ENCODE results near the gene SEC24D. TPM values are rescaled to one million over a fixed set of nuclear protein-coding genes. Genes with fewer than 3 reads are reported as not detected.

Gene SEC24D
- total RNA-seq, 1 donor from 2014 or later: 48.1 TPM

DNA sequence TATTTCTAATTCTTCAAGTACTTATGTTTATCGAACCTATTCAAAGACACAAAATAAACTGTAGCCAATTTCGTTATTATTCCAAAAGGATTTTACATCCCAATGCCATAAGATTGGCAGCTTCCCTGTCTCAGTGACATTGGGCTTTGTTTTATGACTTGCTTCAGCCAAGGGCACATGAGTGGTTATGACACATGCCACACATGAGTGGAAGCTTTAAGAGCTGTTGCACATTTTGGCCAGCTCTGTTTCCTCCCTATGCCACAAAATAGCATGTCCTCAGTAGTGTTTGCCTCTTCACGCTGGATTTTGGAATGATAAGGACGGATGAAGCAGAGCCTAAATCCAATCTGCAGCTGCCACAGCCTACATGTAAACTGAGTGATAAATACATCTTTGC is 21.9 kb downstream of the SEC24D start:
- H3K4me1 ChIP-seq: peaks cover 4% of the 10 kb centered on the region
- peaks cover 75% of the 10 kb centered on the region for H3K36me3 ChIP-seq
- H3K9me3 ChIP-seq: no peaks in the 10 kb centered on the region
- DNase-seq: no peak
- H3K27ac ChIP-seq: no peak overlapping the region
- no peaks in the 10 kb centered on the region for H3K27me3 ChIP-seq
- ATAC-seq: peak; percentile 45
- intact Hi-C loops (cut with DNase I): no loop called here
- H3K4me3 ChIP-seq: no peak overlapping the region
- TF ChIP-seq, protein P1, sequence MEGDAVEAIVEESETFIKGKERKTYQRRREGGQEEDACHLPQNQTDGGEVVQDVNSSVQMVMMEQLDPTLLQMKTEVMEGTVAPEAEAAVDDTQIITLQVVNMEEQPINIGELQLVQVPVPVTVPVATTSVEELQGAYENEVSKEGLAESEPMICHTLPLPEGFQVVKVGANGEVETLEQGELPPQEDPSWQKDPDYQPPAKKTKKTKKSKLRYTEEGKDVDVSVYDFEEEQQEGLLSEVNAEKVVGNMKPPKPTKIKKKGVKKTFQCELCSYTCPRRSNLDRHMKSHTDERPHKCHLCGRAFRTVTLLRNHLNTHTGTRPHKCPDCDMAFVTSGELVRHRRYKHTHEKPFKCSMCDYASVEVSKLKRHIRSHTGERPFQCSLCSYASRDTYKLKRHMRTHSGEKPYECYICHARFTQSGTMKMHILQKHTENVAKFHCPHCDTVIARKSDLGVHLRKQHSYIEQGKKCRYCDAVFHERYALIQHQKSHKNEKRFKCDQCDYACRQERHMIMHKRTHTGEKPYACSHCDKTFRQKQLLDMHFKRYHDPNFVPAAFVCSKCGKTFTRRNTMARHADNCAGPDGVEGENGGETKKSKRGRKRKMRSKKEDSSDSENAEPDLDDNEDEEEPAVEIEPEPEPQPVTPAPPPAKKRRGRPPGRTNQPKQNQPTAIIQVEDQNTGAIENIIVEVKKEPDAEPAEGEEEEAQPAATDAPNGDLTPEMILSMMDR (IDR thresholded peaks at IDR 0.05): no peak

GRCh38 chr4:118813561-118813960 is 22.4 kb downstream of the SEC24D start:
- intact Hi-C loops (cut with DNase I): no loop called here
- H3K36me3 ChIP-seq: peaks cover 80% of the 10 kb centered on the region
- H3K4me3 ChIP-seq: no peak overlapping the region
- no peaks in the 10 kb centered on the region for H3K27me3 ChIP-seq
- TF ChIP-seq, protein P1 (IDR thresholded peaks at IDR 0.05): no peak
- ATAC-seq (no peak), DNase-seq (no peak)
- no peaks in the 10 kb centered on the region for H3K9me3 ChIP-seq
- H3K4me1 ChIP-seq: peaks cover 4% of the 10 kb centered on the region
- no peak overlapping the region for H3K27ac ChIP-seq

DNA sequence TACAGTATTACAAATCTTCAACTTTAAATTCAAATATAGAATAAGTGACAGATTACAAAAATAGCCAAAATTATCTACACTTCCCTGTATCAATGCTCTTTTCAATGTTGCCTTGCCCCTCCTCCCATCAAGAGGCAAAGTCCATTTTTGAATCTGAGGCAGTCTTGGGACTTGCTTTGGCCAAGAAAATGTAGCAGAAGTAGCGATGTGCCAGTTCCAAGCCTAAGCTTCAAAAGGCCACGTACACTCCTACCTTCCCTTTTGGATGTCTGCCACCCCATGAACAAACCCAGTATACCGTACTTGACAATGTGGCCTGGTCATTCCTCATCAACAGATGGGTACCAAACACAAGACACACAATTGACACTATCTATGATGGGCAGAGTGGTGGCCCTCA is 24.1 kb downstream of the SEC24D start:
- TF ChIP-seq, protein P1 (IDR thresholded peaks at IDR 0.05): no peak
- H3K27me3 ChIP-seq: no peaks in the 10 kb centered on the region
- H3K36me3 ChIP-seq: peaks cover 95% of the 10 kb centered on the region
- DNase-seq (no peak), ATAC-seq (no peak)
- no peaks in the 10 kb centered on the region for H3K9me3 ChIP-seq
- peaks cover 4% of the 10 kb centered on the region for H3K4me1 ChIP-seq
- intact Hi-C loops (cut with DNase I): no loop called here
- H3K4me3 ChIP-seq: no peak overlapping the region
- no peak overlapping the region for H3K27ac ChIP-seq

DNA sequence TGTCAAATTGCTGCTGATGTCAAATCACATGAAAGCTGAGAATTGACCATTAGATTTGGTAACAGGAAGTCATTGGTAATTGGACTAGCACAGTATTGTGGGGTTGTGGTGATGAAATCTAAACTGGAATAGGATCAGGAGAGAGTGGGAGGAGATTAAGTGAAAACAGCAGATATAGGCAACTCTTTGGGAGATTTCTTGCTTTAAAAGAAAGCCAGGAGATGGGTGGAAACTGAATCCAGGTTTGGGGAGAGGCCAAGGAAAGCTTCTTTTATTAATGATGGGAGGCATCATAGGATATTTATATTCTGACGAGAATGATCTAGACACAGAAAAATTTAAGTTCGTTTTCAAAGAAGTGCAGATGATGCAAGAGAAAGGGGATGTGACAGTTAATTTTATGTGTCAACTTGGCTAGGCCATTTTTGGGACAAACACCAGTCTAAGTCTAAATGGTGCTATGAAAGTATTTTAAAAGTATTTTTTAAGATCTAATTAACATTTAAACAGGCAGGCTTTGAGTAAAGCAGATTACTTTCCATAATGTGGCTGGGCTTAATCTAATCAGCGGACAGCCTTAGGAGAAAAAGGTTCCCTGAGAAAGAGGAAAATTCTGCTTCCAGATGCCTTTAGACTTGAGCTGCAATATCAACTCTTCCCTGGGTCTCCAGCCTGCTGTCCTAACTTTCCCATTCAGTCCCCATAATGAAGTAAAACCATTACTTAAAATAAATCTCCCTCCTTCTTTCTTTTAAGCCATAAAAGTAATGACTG is 24.7 kb downstream of the SEC24D start:
- Histone ChIP-seq H3K9me3 (no peaks in the 10 kb centered on the region), H3K27ac (peak overlapping the region; percentile 6), H3K27me3 (no peaks in the 10 kb centered on the region), H3K4me3 (no peak overlapping the region), H3K36me3 (peaks cover 95% of the 10 kb centered on the region), H3K4me1 (peaks cover 4% of the 10 kb centered on the region)
- no peak for DNase-seq
- peak; percentile 67 for ATAC-seq
- TF ChIP-seq, protein P1 (IDR thresholded peaks at IDR 0.05): no peak
- intact Hi-C loops (cut with DNase I): no loop called here

GRCh38 chr4:118807659-118808058 is 28.3 kb downstream of the SEC24D start:
- Histone ChIP-seq H3K4me3 (no peak overlapping the region), H3K27ac (no peak overlapping the region), H3K4me1 (peaks cover 4% of the 10 kb centered on the region), H3K27me3 (no peaks in the 10 kb centered on the region), H3K9me3 (no peaks in the 10 kb centered on the region), H3K36me3 (peaks cover 93% of the 10 kb centered on the region)
- TF ChIP-seq, protein P1 (IDR thresholded peaks at IDR 0.05): no peak
- ATAC-seq (no peak), DNase-seq (no peak)
- intact Hi-C loops (cut with DNase I): no loop called here

Data from upper lobe of right lung (tissue), 1 donor.